NCI-H146 treated with DMSO at 0.1 percent for 48 hours (cell line): ENCODE measurements around the gene ADAMTSL1.

ENCODE experiments used
- DNase-seq: peaks from one replicate; lab custom pipeline; 2025; ENCODE audit not compliant: unreplicated experiment; lab: John Stamatoyannopoulos, UW

The ADAMTSL1 gene

GRCh38 chr9:18688581-18689565 lies 214.9 kb downstream of the ADAMTSL1 start:
- DNase-seq = no peak

GRCh38 chr9:18689921-18690320 lies 216.0 kb downstream of the ADAMTSL1 start:
- no peak for DNase-seq

- no peak for DNase-seq
These were observed 218.3 kb downstream of the ADAMTSL1 start for GRCh38 chr9:18692268-18692667.

GRCh38 chr9:18692962-18693361 lies 219.0 kb downstream of the ADAMTSL1 start:
- no peak for DNase-seq

- no peak for DNase-seq
These were observed 221.2 kb downstream of the ADAMTSL1 start for GRCh38 chr9:18694959-18695668.

GRCh38 chr9:18698992-18699391 lies 225.0 kb downstream of the ADAMTSL1 start:
- no peak for DNase-seq

GRCh38 chr9:18699764-18700163 lies 225.8 kb downstream of the ADAMTSL1 start:
- DNase-seq = no peak

- DNase-seq = no peak
These were observed 226.8 kb downstream of the ADAMTSL1 start for GRCh38 chr9:18700714-18701113.

- no peak for DNase-seq
These were observed 229.4 kb downstream of the ADAMTSL1 start for GRCh38 chr9:18703151-18703900.

- no peak for DNase-seq
These were observed 230.0 kb downstream of the ADAMTSL1 start for GRCh38 chr9:18703901-18704379.

GRCh38 chr9:18705796-18706392 lies 231.9 kb downstream of the ADAMTSL1 start:
- DNase-seq = no peak

GRCh38 chr9:18706648-18707047 lies 232.7 kb downstream of the ADAMTSL1 start:
- peak; percentile 1 for DNase-seq

GRCh38 chr9:18707061-18707461 lies 233.1 kb downstream of the ADAMTSL1 start:
- DNase-seq = no peak

GRCh38 chr9:18707489-18708205 lies 233.7 kb downstream of the ADAMTSL1 start:
- no peak for DNase-seq

- DNase-seq = no peak
These were observed 234.5 kb downstream of the ADAMTSL1 start for GRCh38 chr9:18708429-18708828.

GRCh38 chr9:18710065-18710464 lies 236.1 kb downstream of the ADAMTSL1 start:
- no peak for DNase-seq

GRCh38 chr9:18717759-18718158 lies 243.8 kb downstream of the ADAMTSL1 start:
- DNase-seq = no peak

GRCh38 chr9:18718393-18718792 lies 244.4 kb downstream of the ADAMTSL1 start:
- DNase-seq = no peak

GRCh38 chr9:18718932-18719331 lies 245.0 kb downstream of the ADAMTSL1 start:
- no peak for DNase-seq

GRCh38 chr9:18720691-18721090 lies 246.7 kb downstream of the ADAMTSL1 start:
- DNase-seq = no peak
